NCI-H2107 treated with DMSO at 0.1 percent for 48 hours (cell line): Measurements from ENCODE around the gene ZNF511.

Experiments
- DNase-seq: peaks from one replicate; lab custom pipeline; 2025; ENCODE audit not compliant: unreplicated experiment; lab: John Stamatoyannopoulos, UW

The ZNF511 gene

DNA sequence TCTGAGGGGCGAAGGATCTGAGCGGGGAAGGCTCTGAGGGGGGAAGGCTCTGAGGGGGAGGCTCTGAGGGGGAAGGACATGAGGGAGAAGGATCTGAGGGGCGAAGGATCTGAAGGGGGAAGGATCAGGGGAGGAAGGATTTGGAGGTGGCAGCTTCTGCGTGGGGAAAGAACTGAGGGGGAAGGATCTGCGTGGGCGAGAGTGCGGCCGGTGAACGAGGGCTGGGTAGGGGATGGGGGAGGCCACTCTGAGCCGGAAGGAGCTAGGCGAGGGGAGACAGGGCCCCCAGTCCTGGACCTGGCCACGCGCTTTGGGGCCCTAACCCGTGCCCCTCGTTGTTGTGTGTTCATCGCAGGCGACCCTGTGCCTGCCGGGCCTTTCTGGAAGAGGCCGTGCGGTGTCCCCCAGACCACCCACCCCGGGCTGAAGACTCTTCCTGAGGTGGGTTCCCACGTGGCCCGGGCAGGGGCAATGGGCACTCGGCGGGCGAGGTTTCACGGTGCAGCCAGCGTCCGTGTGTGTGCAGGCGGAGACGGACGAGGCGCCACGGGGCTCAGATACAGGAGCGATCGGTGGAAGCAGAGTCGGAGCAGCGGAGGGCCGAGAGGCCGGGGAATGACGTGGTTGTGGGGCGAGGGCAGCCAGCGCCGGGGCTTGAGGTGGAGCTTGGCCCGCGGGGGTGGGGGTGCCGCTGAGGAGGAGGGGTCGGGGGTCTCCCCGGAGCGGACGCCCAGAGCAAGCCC lies 26.0 kb downstream of the ZNF511 start:
- no peak for DNase-seq

DNA sequence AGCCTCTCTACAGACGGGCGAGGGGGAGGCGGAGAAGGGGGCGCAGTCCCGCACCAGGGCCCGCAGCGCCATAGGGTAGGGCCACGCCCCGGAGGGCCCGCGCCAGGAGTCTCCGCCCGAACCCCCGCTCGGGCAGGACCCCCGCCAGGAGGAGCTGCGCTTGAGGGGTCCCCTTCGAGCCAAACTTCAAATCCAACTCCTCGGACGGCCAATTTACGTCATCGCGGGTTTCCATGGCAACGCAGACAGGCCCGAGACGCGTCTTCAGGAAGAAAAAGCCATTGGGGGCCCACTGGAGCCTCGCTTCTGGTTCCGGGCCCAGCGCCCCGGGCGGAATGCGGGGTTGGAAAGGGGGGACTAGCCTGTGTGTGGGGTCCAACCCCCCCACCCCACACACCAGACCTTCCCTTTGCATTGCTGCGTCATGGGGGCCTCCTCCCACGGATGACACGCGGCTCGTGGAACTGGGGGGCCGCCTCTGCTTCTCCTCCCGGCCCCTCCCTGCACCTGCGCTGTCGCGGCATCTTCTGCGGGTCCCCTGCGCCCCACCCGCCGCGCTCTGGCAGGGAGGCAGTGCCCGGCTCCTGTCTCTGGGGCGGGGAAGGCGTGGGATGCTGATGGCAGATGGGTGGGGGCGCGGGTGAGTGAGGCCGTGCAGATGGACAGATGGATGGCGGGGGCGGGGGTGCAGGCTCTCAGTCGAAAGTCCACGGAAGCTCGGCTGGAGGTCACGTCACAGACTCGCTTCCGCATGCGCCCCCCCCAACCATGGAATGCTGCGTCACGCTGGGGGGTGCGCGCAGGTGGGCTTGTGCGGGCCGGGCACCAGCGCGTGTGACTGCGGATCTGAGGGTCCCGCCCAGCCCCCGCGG lies 26.8 kb downstream of the ZNF511 start:
- DNase-seq, result no peak

DNA sequence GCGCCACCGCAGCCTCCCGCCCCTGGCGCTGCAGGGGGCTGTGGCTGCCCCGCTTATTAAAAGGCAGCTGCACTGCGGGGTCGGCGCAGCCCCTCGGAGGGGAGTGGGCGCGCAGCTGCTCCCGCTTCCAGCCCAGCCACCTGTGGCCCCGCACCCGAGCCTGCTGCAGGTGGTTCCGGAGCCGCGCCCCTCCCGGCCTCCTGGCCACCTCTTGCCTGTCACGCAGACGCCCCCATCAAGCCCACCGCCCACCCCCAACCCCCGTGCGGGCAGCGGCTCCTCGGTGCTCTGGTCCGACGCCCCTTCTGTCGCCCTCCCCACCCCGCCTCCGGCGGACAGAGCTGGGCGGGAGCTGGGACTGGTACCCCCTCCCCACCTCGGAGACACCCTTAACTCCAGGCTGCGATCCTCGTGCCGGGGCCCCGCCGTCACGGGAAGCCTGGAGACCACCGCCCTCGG lies 27.4 kb downstream of the ZNF511 start:
- DNase-seq, result no peak

DNA sequence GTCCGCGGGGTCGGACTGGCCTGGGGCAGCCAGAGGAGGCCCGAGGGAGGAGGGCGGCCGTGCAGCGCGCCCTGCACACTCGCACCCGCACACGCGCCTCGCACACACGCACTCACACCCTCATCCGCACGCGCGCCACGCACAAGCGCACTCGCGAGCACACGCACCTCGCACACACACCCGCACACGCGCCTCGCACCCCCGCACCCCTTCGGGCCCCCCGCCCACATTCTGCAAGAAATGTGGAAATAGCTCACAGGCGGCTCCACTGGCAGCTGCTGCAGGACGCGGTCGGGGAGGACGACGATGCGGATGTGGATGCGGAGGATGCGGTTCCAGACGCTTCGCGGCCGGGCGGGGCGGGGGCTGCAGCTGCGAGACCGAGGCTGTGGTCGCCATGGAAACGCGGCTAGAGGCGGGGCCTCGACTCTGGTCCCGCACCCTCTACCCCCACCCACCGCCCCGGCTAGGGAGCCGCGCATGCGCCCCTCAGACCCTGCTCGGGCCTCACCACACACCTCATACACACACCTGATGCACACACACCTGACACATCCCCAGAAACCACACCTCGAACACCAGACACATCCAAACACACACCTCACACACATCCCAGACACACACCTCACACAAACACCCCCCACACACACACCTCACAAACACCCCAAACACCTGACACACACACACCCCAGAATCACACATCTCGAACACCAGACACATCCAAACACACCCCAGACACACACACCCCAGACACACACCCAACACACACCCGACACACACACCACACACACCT lies 28.1 kb downstream of the ZNF511 start, which contains the start of gene CALY:
CALY (minus strand) TSS at position 320 of the 793 bp plus-strand sequence. CDS start 7,907 bp downstream, outside the sequence.
- no peak for DNase-seq

DNA sequence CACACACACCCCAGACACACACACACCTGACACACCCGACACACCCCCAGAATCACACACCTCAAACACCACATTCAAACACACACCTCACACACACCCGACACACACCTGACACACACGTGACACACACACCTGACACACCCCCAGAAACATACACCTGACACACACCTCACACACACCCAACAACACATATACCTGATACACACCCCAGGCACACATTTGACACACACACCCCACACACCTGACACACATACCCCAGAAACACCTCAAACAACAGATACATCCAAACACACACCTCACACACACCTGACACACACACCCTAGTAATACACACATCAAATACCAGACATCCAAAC lies 28.6 kb downstream of the ZNF511 start:
- no peak for DNase-seq

DNA sequence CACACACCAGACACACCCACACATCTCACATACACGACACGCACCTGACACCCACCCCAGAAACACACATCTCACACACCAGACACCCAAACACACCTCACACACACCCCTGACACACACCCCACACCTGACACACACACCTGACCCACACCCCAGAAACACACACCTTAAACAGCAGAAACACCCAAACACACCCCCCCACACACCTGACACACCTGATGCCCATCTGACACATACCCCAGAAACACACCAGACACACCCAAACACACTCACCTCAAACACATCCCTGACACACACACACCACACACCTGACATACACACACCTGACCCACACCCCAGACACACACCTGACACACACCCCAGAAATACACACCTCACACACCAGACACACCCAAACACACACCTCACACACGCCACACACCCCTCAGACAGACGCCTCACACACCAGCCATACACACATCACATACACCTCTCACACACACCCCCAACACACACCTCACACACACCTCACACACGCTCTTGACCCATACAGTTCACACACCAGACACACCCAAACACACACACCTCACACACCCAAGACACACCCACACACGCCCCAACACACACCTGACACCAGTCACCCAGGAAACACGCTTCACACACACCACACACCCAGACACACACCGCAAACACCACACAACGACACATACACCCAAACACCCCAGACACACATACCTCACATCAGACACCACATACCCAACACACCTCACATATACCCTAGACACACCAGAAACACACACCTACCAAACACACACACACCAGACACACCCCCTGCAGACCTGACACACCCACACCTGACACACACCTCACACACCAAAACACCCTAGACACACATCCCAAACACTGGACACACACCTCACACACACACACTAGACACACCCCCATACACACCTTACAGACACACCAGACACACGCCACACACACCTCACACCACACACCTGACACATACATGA lies 29.7 kb downstream of the ZNF511 start:
- no peak for DNase-seq

DNA sequence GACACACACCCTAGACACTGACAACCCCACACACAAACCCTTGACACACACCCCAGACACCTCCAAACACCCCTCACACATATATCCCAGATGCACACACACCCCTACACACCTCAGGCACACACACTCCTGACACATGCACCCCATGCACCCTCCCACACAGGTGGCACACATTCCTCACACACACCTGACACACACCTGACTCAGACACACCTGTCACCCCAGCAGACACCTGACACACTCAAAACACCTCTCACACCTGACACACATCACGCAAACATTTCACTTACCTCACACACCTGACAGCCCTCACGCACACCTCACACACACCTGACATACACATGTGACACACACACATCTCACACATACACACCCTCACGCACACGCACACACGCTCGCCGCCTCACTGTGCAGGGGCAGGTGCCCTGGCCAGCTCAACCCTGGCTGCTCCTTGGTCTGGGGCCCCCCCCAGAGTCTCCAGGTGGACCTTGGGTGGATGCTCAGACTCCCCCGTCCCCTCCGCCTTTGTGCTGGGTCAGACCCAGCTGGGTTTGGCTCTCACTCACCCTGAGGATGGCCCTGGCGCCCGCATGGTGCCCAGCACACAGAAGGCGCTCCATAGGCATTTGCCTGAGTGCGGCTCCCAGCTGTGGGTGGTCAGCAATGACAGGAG lies 31.1 kb downstream of the ZNF511 start:
- no peak for DNase-seq

DNA sequence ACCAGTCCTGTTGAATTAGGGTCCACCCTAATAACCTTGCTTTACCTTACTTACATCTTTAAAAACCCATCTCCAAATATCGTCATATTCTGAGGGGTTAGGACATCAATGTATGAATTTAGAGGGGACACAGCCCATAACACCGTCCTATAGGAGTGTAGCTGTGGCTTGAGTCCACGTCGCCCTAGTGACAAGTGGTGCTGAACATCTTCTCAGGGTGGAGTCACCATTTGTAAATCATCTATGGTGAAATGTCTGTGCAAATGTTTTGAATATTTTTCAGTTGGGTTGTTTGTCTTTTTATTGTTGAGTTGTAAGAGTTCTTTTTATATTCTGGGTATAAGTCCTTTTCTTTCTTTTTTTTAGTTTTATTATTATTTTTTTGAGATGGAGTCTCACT lies 33.3 kb downstream of the ZNF511 start:
- DNase-seq, result no peak

DNA sequence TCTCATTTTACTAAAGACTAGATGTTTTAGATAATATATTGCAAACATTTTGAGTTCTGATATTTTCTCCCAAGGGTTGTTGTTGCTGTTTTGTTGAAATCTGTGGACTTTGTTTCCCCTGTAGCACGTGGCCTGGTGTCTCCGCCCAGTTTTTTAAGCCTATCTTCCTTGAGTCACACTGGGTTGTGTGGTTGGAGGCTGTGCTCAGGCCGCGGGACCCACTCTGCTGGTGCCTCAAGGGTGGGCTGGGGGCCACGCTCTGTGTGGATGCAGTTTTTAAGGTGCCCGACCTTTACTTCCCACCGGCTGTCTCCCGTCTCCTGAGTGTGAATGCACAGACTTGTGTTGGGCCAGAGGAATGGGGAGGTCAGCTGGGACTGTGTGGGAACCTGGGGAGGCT lies 34.2 kb downstream of the ZNF511 start:
- DNase-seq, result no peak

DNA sequence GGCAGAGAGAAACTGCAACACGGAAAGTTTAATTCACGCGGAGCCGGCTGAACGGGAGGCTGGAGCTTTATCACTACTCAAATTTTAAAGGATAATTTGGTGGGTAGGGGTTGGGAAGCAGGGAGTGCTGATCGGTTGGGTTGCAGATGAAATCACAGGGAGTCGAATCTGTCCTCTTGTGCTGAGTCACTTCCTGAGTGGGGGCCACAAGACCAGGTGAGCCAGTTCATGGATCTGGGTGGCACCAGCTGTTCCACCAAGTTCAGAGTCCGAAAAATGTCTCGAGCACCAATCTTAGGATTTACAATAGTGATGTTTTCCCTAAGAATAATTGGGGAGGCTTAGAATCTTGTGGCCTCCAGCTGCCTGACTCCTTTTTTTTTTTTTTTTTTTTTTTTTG lies 34.8 kb downstream of the ZNF511 start:
- DNase-seq, result no peak

DNA sequence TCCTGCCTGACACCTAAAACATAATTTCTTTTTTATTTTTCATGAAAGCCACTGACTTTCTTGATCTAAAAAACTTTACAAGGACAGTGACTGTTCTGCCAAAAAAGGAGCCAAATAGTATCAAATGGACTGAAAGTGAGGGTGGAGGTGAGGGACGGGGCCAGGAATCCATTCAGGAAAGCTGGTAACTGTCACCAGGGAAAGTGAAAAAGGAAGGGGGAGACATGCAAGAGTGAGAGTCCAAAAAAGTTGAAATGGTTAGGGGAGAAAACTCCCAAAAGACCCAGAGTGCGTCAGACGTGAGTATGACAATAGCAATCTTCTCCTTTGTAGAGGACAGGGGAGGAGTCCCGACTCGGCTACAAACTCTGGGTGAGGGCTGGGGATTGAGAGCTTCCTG lies 35.5 kb downstream of the ZNF511 start:
- DNase-seq, result no peak

DNA sequence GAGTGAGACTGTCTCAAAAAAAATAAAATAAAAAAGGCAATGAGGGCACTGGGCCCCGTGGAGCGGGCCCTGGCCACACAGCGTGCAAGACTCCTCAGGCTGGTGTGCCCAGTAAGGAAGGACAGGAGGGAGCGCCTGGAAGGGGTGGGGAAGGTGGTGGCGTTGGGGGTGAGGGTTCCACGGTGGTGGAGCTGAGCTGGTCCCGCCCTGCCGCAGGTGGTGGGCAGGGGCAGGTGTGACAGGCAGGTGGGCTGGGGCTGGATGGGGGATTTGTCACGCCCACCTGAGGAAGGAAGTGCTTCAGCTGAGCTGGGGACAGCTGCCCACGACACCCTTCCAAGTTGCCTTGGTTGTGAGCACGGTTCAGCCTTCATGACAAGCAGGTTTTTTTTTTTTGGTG lies 37.7 kb downstream of the ZNF511 start:
- DNase-seq, result no peak

DNA sequence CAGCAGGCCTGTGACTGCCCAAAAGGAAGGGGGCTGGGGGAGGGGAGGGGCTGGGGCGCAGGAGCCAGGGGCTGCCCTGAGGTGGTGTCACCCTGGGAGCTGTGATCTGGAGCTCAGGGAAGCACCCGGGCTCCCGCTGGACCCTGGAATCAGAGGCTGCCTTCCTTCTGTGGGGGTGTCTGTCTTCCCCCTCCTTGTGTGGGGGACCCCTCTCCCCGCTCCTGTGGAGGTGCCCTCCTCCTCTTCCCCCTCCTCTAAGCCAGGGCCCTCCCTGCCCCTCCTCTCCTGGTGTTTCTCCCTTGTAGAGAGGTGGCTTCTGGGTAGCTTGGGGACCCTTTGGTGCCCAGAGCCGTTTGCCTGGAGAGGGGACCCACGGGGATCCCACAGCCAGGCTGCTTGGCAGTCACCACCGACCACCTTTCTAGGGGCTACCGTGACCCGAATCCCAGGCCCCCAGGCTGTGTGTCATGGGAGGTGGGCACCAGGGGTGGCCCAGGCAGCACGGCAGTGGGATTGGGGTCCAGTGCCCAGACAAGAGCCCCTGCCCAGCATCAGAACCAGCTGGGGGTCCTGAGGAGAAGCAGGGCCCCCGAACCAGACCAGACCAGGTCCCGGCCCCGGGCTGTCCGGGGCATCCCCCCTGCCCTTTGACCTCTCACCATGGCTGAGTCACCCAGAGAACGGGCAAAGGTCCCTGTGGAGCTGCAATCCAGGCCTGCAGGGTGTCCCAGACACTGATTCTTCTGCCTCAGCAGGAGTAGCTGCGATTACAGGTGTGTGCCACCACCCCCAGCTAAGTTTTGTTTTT lies 39.2 kb downstream of the ZNF511 start:
- no peak for DNase-seq

DNA sequence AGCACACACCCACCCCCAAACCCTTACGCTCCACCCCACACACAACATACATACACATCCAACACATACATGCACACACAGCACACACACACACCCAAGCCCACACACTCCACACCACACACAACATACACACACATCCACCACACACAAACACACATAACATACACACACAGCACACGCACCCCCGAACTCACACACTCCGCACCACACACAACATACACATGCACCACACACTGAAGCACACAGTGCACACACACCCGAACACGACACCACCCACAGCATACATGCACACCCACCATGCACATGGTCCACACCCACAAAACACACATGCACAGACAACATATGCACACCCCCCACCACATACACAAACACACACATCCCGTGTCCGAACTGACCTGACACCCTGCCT lies 40.5 kb downstream of the ZNF511 start:
- DNase-seq, result no peak

DNA sequence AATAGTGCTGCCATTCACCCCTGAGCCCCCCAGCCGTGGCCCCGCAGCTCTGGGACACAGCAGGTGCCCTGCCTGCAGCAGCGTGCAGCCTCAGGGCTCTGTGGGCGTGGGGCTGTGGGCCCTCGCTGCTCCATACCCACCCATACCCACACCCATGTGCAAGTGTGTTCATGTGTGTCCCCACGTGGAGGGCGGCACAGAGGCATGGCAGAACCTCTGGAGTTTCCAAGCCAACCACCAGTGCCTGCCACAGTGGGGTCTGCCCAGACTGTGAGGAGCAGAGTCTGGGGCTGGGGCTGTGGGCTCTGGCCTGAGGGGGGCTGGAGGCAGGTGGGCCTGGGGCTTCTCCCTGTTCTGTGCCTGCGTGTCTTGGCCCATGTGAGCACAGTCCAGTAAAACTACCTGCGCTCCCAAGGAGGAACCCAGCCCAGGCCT lies 40.9 kb downstream of the ZNF511 start:
- DNase-seq, result no peak

DNA sequence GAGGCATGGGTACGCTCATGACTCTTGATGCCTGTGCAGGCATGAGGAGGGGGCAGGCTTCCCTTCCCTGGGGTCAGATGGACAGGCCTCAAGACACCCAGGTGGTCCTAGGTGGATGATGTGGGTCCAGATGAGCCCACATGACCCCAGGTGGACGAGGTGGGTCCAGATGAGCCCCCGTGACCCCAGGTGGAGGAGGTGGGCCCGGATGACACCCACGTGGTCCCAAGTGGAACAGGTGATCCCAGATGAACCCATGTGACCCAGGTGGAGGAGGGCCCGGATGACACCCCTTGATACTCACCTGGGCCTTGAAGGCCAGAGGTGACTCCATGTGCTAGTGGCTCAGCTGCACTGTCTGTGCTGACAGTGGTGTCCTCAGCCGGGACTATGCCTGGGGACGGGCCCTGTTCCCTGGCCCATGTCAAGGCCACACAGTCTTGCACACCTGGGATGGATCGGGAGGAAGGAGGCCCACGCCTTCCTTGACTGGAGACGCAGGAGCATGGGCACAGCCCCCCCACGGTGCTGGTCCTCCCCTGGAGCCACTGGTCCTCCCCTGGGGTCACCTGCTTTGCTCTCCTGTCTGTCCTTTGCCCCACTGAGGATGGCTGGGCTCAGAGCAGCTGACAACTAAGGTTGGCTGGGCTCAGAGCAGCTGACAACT lies 41.7 kb downstream of the ZNF511 start:
- no peak for DNase-seq

DNA sequence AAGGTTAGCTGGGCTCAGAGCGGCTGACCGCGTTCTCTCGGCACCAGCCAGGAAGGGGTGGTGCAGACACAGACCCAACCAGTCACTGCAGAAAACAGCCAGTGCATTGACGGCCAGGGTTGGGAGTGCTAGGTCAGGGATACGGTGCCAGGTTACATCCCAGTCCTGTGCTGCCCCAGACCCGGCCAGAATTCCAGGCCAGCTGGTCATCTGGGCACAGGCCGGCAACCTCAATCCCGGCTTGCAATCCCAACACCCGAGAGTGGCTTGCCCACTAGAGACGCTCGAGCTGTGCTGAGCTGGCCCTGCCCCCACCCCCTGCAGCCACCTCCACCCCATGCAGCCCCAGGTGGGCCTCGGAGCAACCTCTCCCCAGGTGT lies 42.2 kb downstream of the ZNF511 start:
- no peak for DNase-seq
